GM21529 (cell line): ENCODE results near the gene UBQLN3.
A peak's percentile ranks its signal among the peaks of the same experiment; 100 is the strongest.

Source experiments
- ATAC-seq: cut with Tn5 transposase; IDR thresholded peaks from one replicate; pipeline ENCODE4 v1.9.1; 2021; ENCODE audit not compliant: unreplicated experiment

The UBQLN3 gene

GRCh38 chr11:5509803-5510202 lies at the start of gene UBQLN3:
Gene UBQLN3, minus strand, starts transcription at chr11:5509957. Its CDS starts 399 bp downstream, at chr11:5509558.
- ATAC-seq: no peak

GRCh38 chr11:5557751-5558150 lies 48.0 kb upstream of the UBQLN3 start:
- ATAC-seq: no peak

- ATAC-seq: no peak
Observed at GRCh38 chr11:5556596-5557188, 46.9 kb upstream of the UBQLN3 start.

GRCh38 chr11:5553343-5553742 lies 43.6 kb upstream of the UBQLN3 start:
- no peak for ATAC-seq

- ATAC-seq: no peak
Observed at GRCh38 chr11:5550440-5551095, 40.8 kb upstream of the UBQLN3 start.

GRCh38 chr11:5548440-5548839 lies 38.7 kb upstream of the UBQLN3 start, which contains the start of gene OR52H1:
Gene OR52H1, minus strand, starts transcription at chr11:5548540. Its CDS starts 3,035 bp downstream, at chr11:5545505.
- no peak for ATAC-seq

GRCh38 chr11:5547982-5548381 lies 38.2 kb upstream of the UBQLN3 start:
- ATAC-seq: peak; percentile 54

GRCh38 chr11:5546457-5546856 lies 36.7 kb upstream of the UBQLN3 start:
- ATAC-seq: no peak

GRCh38 chr11:5541427-5541826 lies 31.7 kb upstream of the UBQLN3 start:
- no peak for ATAC-seq

- ATAC-seq: no peak
Observed at GRCh38 chr11:5536482-5536881, 26.7 kb upstream of the UBQLN3 start.

- no peak for ATAC-seq
Observed at GRCh38 chr11:5534046-5534445, 24.3 kb upstream of the UBQLN3 start.

GRCh38 chr11:5531053-5531831 lies 21.5 kb upstream of the UBQLN3 start:
- no peak for ATAC-seq

GRCh38 chr11:5528495-5528894 lies 18.7 kb upstream of the UBQLN3 start:
- no peak for ATAC-seq

- no peak for ATAC-seq
Observed at GRCh38 chr11:5527716-5528115, 18.0 kb upstream of the UBQLN3 start.

GRCh38 chr11:5524756-5525155 lies 15.0 kb upstream of the UBQLN3 start:
- ATAC-seq: no peak

- no peak for ATAC-seq
Observed at GRCh38 chr11:5522308-5522707, 12.6 kb upstream of the UBQLN3 start.

- no peak for ATAC-seq
Observed at GRCh38 chr11:5521540-5521939, 11.8 kb upstream of the UBQLN3 start.

GRCh38 chr11:5516599-5516998 lies 6.8 kb upstream of the UBQLN3 start, which contains the start of gene UBQLNL:
Gene UBQLNL, minus strand, starts transcription at chr11:5516699. Its CDS starts 258 bp downstream, at chr11:5516441.
- ATAC-seq: no peak

GRCh38 chr11:5514841-5515240 lies 5.1 kb upstream of the UBQLN3 start:
- no peak for ATAC-seq

GRCh38 chr11:5508605-5509004 lies 1.2 kb downstream of the UBQLN3 start:
- no peak for ATAC-seq

GRCh38 chr11:5507933-5508305 lies 1.8 kb downstream of the UBQLN3 start:
- ATAC-seq: no peak
